K562 (cell line): ENCODE data around the gene SLC25A29. TPM values are rescaled to one million over a fixed set of nuclear protein-coding genes. Genes with fewer than 3 reads are reported as not detected.

Experiments used
- MAZ ChIP-seq, 2 experiments: fragments of 450-650 bp in 1 of 2; sonication (generic) in 1 of 2; formaldehyde crosslinking; IDR thresholded peaks in 1 of 2; conservative IDR thresholded peaks in 1 of 2; 2 replicates each; pipeline versions ENCODE4 v1.4.0 to v1.5.0; 2020; ENCODE audit warnings: mild to moderate bottlenecking in 1 of 2, missing genetic modification reagents in 1 of 2
- MYC ChIP-seq, 2 experiments: fragments of 250-450 bp in 1 of 2; sonication (Bioruptor Pico) in 1 of 2; IDR thresholded peaks; 2 replicates each; pipeline versions ENCODE4 v1.5.1 to v1.6.1; 2012 to 2021; ENCODE audit warnings: low read depth in 2 of 2, borderline replicate concordance in 1 of 2, improper control_type of control experiment in 1 of 2, low read length in 1 of 2, mild to moderate bottlenecking in 1 of 2, moderate library complexity in 1 of 2
- NR2F6 ChIP-seq: fragments of 450-650 bp; formaldehyde crosslinking; IDR thresholded peaks from 2 replicates; pipeline ENCODE4 v1.4.0; 2020; ENCODE audit warnings: mild to moderate bottlenecking
- TCF7 ChIP-seq: sonication (generic); IDR thresholded peaks from 2 replicates; pipeline ENCODE4 v1.6.1; 2016; ENCODE audit warnings: antibody characterized with exemption, borderline replicate concordance
- polyA plus RNA-seq, 8 experiments: library from polyadenylated mRNA; depleted of rRNA in 4 of 8; stranded (reverse) in 5 of 8; unstranded in 3 of 8; fragments of >200 nt; fragmentation: Nextera tagmentation in 2 of 8; fragmentation: Illumina TruSeq in 1 of 8; extraction: Ambion mirVana in 2 of 8; extraction: Trizol in 1 of 8; gene quantifications; 2 replicates each; pipeline versions ENCODE4 v1.2.1 to v1.2.3, GENCODE V29; 2011 to 2014; ENCODE audit warnings: inconsistent platforms in 1 of 8, missing spikeins in 1 of 8
- total RNA-seq, 7 experiments: library from RNA; depleted of rRNA in 6 of 7; stranded (reverse); fragments of >200 nt in 6 of 7; fragmentation: Illumina TruSeq in 2 of 7; extraction: Trizol in 2 of 7; gene quantifications; 2 replicates each; pipeline versions ENCODE4 v1.2.1 to v1.2.3, GENCODE V29; 2011 to 2021; ENCODE audit warnings: low replicate concordance in 1 of 7
- TF ChIP-seq, protein P1 (sequence below): fragments of 250-450 bp; sonication (Bioruptor Pico); IDR thresholded peaks from 2 replicates; pipeline ENCODE4 v1.8.0; 2021; ENCODE audit warnings: borderline replicate concordance, mild to moderate bottlenecking, moderate library complexity; ENCODE audit not compliant: poor library complexity, severe bottlenecking
- TF ChIP-seq, protein P2 (sequence below): fragments of 250-450 bp; sonication (Bioruptor Pico); IDR thresholded peaks from 2 replicates; pipeline ENCODE4 v1.4.0; 2020; ENCODE audit warnings: mild to moderate bottlenecking, moderate library complexity

Gene SLC25A29
- total and polyA plus RNA-seq, 9 of the 15 experiments (the other 6 are each of a cell fraction or from before 2014, with no cell fraction given) = 0.07 to 17.5 (median 4.8) TPM

DNA sequence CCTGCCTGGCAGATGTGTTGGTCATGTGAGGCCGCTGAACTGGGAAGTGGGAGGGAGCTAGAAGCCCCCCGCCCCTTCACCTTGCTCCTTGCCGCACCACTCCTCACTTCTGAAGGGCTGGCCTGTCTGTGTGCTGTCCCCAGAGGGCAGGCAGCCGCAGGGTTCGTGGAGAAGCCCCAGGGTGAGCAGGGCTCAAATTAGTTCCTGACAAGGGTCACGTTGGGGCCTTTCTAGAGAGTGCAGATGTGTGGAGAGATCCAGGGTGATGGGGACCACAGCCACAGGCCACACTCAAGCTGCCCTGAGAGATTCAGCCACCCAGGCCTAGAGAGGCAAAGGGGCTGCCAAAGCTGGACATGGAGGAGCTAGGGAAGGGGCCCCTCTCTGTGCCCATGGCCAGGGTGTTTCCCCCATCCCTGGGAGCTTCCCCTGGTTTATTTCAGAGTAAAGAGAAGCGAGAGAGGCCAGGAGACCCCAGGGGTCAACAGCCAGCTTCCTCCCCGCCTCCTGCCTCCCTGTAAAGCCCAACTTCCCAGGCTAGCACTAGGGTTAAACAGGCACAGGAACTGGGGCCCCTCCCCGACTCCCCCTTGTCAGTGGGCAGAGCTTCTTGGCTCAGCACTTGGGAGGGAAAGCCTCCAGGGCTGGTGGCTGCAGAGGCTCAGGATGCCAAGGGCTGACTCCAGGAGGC, 16.2 kb downstream of the SLC25A29 start (continued):
- TF ChIP-seq MYC (IDR thresholded peaks at IDR 0.05; ENCODE audit: low read depth, low read length) = no peak
- TF ChIP-seq MYC (CRISPR knock-in tag; IDR thresholded peaks at IDR 0.05; ENCODE audit: borderline replicate concordance, low read depth) = no peak
- TF ChIP-seq TCF7 = no peak
- TF ChIP-seq NR2F6 (CRISPR knock-in tag) = no peak
- TF ChIP-seq, protein P1, sequence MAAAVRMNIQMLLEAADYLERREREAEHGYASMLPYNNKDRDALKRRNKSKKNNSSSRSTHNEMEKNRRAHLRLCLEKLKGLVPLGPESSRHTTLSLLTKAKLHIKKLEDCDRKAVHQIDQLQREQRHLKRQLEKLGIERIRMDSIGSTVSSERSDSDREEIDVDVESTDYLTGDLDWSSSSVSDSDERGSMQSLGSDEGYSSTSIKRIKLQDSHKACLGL (CRISPR knock-in tag) = no peak
- no peak for TF ChIP-seq MAZ (CRISPR knock-in tag; conservative IDR thresholded peaks at IDR 0.05 in 1 of 2, IDR thresholded peaks at IDR 0.05 in 1 of 2)
- TF ChIP-seq, protein P2, sequence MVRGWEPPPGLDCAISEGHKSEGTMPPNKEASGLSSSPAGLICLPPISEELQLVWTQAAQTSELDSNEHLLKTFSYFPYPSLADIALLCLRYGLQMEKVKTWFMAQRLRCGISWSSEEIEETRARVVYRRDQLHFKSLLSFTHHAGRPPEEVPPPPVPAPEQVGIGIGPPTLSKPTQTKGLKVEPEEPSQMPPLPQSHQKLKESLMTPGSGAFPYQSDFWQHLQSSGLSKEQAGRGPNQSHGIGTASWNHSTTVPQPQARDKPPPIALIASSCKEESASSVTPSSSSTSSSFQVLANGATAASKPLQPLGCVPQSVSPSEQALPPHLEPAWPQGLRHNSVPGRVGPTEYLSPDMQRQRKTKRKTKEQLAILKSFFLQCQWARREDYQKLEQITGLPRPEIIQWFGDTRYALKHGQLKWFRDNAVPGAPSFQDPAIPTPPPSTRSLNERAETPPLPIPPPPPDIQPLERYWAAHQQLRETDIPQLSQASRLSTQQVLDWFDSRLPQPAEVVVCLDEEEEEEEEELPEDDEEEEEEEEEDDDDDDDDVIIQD (CRISPR knock-in tag) = no peak
